Body of pancreas (tissue), 4 donors: ENCODE results near the gene CDH22. TPM values are rescaled to one million over a fixed set of nuclear protein-coding genes. Genes with fewer than 3 reads are reported as not detected.

ENCODE experiments used
- ATAC-seq: fragments of 150-250 bp; one replicate; pipeline ENCODE4 v1.9.1; 2016
- DNase-seq, 4 donors: peaks; one replicate each; pipeline ENCODE4 v3.0.0-alpha.2; 2019
- H3K27ac ChIP-seq, 4 donors: fragments of 200-600 bp; sonication (generic); 1 replicate in 3 of 4; 2 replicates in 1 of 4; pipeline versions ENCODE4 v1.5.1 to v1.6.1; 2016 to 2019; ENCODE audit warnings: mild to moderate bottlenecking in 1 of 4, mixed read lengths in 1 of 4, moderate library complexity in 1 of 4
- H3K27me3 ChIP-seq, 2 donors: fragments of 200-600 bp; sonication (generic); one replicate each; pipeline ENCODE4 v1.6.0; 2016; ENCODE audit warnings: mild to moderate bottlenecking in 1 of 2
- H3K36me3 ChIP-seq, 2 donors: fragments of 200-600 bp; sonication (generic); replicated peaks in 1 of 2; 2 replicates each; pipeline ENCODE4 v1.5.1; 2016; ENCODE audit warnings: low read depth in 2 of 2; ENCODE audit not compliant: insufficient read depth in 1 of 2
- H3K4me1 ChIP-seq: fragments of 200-600 bp; sonication (generic); one replicate; pipeline ENCODE4 v1.6.0; 2016
- H3K4me3 ChIP-seq, 2 donors: fragments of 200-600 bp; sonication (generic); 1 replicate in 1 of 2; 2 replicates in 1 of 2; pipeline ENCODE4 v1.5.1; 2016 to 2019
- H3K9me3 ChIP-seq, 3 donors: fragments of 200-600 bp; sonication (generic); 1 replicate in 2 of 3; 2 replicates in 1 of 3; pipeline ENCODE4 v1.5.1; 2016
- CTCF ChIP-seq, 7 experiments: fragments of 450-650 bp in 4 of 7; fragments of 200-600 bp in 3 of 7; sonication (generic) in 3 of 7; IDR thresholded peaks; one replicate each; pipeline ENCODE4 v1.5.1; 2016 to 2019; ENCODE audit warnings: antibody characterized with exemption in 7 of 7
- POLR2A ChIP-seq, 3 donors: fragments of 450-650 bp; IDR thresholded peaks; one replicate each; pipeline ENCODE4 v1.6.1; 2016; ENCODE audit warnings: antibody characterized with exemption in 3 of 3, mild to moderate bottlenecking in 2 of 3
- WGBS, 2 donors: methylation state at CpG; one replicate each; pipeline ENCODE4 v1.1.5; 2017; 5-methylcytosine and 5-hydroxymethylcytosine counted together
- intact Hi-C: fragments of 100-400 bp; cut with DNase I; formaldehyde crosslinking; loops from one replicate; pipeline ENCODE4 v1.15.1; 2023
- total RNA-seq, 2 donors: library from RNA; depleted of rRNA; stranded (reverse); fragments of >200 nt; gene quantifications; one replicate each; pipeline ENCODE4 v1.1.0, GENCODE V29; 2016

The CDH22 gene
- total RNA-seq, 2 donors from 2014 or later, result 1.3 to 2.1 TPM

DNA sequence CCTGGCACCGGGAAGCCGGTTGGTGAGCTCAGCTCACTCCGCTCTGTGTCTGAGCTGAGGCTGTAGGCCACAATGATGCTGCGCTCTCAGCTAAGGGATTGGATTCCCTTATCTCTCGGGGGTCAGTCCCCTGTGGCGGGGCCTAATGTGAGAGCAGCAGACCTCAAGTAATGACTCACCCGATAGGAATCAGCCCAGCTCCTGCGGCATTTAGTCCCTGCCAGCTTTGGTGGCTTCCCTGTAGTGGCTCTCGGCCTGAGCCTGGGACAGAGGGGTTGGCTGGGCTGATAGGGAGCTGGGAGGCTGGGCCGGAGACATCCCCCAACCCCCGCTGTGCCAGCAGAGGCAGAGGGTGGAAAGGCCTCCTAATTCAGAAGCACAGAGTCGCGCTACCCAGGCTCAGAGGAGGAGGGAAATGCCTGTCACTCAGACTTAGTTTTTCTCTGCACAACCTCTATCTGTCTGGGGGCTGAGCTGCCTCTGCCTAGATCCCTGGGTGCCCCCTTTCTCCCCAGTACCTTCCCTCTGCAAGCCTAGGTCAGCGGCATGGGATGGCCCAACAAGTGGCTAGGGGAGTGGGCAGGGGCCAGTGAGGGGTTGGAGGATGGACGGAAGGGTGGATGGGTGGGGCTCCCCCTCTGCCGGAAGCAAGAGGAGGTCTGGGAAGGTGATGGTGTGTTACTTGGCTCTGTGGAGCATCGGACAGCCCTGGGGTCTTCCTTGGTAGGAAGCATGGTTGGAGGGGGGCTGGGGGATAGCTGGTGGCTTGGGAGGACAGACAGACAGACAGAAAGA, 92.2 kb downstream of the CDH22 start:
- DNase-seq, result peak in 1 of 4 donors; percentile 22
- 53 to 56% methylated on average over 6 to 17 of the region's 17 CpGs for WGBS, 2 donors

DNA sequence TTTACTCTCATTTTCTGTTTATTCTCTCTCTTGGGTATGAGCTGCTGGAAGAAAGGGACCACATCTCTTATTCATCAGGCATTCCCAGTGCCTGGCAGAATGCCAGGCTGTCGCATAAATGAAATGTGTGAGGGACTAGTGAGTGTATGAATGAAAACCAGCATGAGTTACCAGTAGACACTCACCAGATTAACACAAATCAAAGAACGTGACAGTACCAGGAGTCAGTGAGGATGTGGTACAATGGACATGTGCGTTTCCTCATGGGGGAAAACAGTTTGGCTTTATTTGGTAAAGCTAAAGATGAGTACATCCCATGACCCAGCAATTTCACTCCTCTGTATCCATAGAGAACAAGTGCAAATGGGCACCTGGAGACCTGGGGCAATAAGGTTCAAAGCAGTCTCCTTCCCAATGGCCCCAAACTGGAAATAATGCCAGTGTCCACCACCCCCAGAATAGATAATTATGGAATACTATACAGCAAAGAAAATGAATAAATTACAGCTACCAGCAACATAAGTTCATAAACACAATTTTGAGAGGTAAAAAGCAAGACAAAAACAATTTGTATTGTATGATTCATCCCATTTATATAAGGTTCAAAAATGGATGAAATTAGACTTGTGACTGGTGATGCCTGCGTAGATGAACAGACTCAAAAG, 93.3 kb downstream of the CDH22 start:
- no peak overlapping the region for H3K4me3 ChIP-seq
- TF ChIP-seq POLR2A (IDR thresholded peaks at IDR 0.05), result no peak
- no peak for TF ChIP-seq CTCF (IDR thresholded peaks at IDR 0.05)
- intact Hi-C loops, result no loop called here

More for the DNA sequence above, 92.2 kb downstream of the CDH22 start:
- Histone ChIP-seq H3K9me3 (no peaks in the 10 kb centered on the region), H3K36me3 (no peaks in the 10 kb centered on the region), H3K4me3 (no peak overlapping the region), H3K27me3 (no peaks in the 10 kb centered on the region), H3K27ac (no peak overlapping the region), H3K4me1 (no peaks in the 10 kb centered on the region)
- no peak for TF ChIP-seq POLR2A (IDR thresholded peaks at IDR 0.05)
- intact Hi-C loops, result no loop called here
- ATAC-seq, result peak; percentile 68

DNA sequence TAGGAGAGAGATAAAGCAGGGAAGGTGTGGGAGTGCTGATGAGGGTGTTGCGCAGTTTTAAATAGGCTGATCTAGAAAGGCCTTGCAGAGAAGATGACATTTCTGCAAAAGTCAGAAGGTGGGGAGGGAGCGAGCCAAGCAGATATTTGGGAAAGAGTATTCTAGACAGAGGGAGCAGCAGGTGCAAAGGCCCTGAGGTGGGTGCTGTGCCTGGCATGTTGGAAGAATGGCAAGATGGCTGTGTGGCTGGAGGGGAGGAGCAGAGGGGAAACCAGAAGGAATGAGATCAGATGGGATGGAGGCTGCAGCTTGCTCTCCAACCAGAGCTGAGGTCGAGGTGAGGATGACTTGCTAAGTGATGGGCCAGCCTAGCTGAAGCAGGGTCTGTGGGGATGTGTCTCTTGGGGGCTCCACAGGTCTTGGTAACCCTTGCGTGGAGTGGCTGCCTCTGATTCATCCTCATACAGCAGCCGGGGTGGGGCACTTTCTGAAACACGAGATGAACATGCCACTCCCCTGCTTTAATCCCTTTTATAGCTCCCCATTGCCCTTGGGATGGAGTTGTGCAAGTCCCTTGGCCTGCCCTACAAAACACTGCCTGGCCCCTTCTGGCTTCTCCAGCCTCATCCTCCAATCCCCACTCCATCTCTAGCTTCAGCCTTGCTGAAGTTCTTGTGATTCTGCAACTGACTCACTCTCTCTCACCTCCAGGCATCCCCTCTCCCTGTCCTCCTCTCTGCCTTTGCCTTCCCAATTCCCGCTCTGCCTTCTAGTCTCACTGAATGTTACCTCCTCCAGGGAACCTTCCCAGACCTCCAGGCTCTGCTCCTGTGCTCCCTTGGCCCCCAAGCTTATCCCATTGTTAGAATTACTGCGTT, 94.1 kb downstream of the CDH22 start:
- WGBS, 2 donors, result 59 to 63% methylated on average over 6 to 7 of the region's 8 CpGs
- H3K27me3 ChIP-seq, result no peaks in the 10 kb centered on the region
- no peak overlapping the region for H3K4me3 ChIP-seq
- no peaks in the 10 kb centered on the region for H3K4me1 ChIP-seq
- H3K36me3 ChIP-seq, result no peaks in the 10 kb centered on the region
- intact Hi-C loops, result no loop called here
- no peaks in the 10 kb centered on the region for H3K9me3 ChIP-seq
- DNase-seq, result no peak
- H3K27ac ChIP-seq, result no peak overlapping the region
- TF ChIP-seq CTCF (IDR thresholded peaks at IDR 0.05) (no peak), POLR2A (IDR thresholded peaks at IDR 0.05) (no peak)
- ATAC-seq, result no peak

More for the DNA sequence above, 93.3 kb downstream of the CDH22 start:
- Histone ChIP-seq H3K36me3 (no peaks in the 10 kb centered on the region), H3K27me3 (no peaks in the 10 kb centered on the region), H3K4me1 (no peaks in the 10 kb centered on the region), H3K27ac (no peak overlapping the region), H3K9me3 (no peaks in the 10 kb centered on the region)
- 38 to 59% methylated on average over 4 of the region's 4 CpGs for WGBS, 2 donors
- DNase-seq (no peak), ATAC-seq (no peak)

DNA sequence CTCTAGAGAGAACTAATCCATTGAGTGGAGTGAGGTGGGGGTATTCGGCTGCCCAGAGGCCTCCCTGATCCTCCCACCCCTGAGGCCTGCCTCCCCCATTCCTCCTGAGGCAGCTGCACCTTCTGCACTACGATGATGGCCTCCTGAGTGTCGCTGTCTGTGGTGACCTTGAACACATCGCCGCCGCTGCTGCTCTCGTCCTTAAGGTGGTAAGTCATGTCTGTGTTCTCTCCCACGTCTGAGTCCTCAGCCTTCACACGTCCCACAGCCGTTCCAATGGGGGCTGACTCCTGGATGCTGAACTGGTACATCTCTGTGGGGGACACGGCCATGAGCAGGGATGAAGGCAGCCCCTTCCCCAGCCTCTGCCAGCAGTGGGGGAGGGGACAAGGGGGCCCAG, 95.4 kb downstream of the CDH22 start:
- no peak for DNase-seq
- Histone ChIP-seq H3K4me3 (no peak overlapping the region), H3K9me3 (no peaks in the 10 kb centered on the region), H3K4me1 (no peaks in the 10 kb centered on the region), H3K27me3 (no peaks in the 10 kb centered on the region), H3K27ac (no peak overlapping the region), H3K36me3 (no peaks in the 10 kb centered on the region)
- intact Hi-C loops, result no loop called here
- 24% methylated on average over 11 of the region's 11 CpGs; no CpG with 5 or more reads in 1 of the 2 donors for WGBS, 2 donors
- TF ChIP-seq POLR2A (IDR thresholded peaks at IDR 0.05) (no peak), CTCF (IDR thresholded peaks at IDR 0.05) (no peak)
- ATAC-seq, result no peak

DNA sequence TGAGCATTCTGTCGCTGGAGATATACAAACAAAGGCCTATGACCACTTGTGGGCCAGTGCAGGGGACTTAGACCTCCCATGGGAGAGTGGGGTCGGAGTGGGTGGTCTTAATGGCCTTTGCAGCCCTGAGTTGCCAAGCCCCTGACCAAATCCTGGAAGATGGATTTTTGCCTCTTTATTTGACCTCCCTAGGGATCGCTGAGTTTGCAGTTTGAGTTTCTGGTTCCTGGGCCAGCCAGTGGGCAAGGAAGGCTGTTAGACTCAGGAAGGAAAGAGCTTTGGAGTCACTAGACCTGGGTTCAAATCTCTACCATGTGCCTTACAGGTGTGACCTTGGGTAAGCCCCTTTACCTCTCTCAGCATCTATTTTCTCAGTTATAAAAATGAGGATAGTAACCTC, 96.0 kb downstream of the CDH22 start:
- no peaks in the 10 kb centered on the region for H3K4me1 ChIP-seq
- H3K4me3 ChIP-seq, result no peak overlapping the region
- intact Hi-C loops, result no loop called here
- 44 to 59% methylated on average over 3 of the region's 3 CpGs for WGBS, 2 donors
- no peak for ATAC-seq
- no peak overlapping the region for H3K27ac ChIP-seq
- no peaks in the 10 kb centered on the region for H3K36me3 ChIP-seq
- no peaks in the 10 kb centered on the region for H3K27me3 ChIP-seq
- DNase-seq, result no peak
- no peak for TF ChIP-seq CTCF (IDR thresholded peaks at IDR 0.05)
- TF ChIP-seq POLR2A (IDR thresholded peaks at IDR 0.05), result no peak
- H3K9me3 ChIP-seq, result no peaks in the 10 kb centered on the region
